HG03439 (cell line): Measurements from ENCODE around the gene MED16.
"Not testable (repeated sequence)": the region's sequence is repeated elsewhere in the genome, so short reads cannot be mapped to it uniquely, and the experiment has no call there.

ENCODE experiments used
- ATAC-seq: cut with Tn5 transposase; IDR thresholded peaks from one replicate; pipeline ENCODE4 v1.9.1; 2021; ENCODE audit warnings: mild to moderate bottlenecking, moderate library complexity; ENCODE audit not compliant: unreplicated experiment

MED16 gene

DNA sequence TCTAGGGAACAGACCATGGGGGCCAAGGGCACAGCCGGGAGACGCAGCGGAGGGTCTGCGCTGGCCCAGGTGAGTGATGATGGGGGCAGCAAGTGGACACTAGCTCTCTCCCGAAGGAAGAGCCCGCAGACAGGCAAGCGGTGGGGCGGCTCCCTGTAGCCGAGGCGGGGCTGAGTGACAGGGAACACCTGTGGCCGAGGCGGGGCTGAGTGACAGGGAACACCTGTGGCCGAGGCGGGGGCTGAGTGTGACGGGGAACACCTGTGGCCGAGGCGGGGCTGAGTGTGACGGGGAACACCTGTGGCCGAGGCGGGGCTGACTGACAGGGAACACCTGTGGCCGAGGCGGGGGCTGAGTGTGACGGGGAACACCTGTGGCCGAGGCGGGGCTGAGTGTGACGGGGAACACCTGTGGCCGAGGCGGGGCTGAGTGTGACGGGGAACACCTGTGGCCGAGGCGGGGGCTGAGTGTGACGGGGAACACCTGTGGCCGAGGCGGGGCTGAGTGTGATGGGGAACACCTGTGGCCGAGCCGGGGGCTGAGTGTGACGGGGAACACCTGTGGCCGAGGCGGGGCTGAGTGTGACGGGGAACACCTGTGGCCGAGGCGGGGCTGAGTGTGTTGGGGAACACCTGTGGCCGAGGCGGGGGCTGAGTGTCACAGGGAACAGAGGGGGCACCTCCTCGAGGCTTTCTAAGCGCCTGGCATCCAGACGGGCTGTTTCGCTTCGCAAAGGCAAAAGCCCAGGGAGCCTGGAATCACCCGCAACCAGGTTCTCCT, 1.4 kb downstream of the MED16 start:
- ATAC-seq = not testable (repeated sequence)

DNA sequence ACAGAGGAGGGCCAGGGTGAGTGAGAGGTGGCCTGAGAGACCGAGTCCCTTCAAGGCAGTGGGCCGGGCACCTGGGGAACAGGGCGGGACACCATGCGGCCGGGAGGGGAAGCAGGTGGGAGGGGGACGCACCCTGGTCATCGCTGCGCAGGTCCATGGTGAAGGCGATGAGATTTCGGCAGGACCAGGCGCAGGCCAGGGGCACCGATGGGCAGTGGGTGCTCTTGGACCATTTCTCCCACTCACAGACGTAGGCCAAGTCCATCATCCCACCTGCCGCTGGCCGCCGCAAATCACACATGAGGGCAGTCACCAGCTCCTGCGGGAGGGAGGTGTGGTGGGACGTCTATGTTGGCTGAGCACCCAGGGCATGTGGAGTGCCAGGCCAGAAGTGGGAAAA, 2.2 kb downstream of the MED16 start:
- ATAC-seq = no peak

DNA sequence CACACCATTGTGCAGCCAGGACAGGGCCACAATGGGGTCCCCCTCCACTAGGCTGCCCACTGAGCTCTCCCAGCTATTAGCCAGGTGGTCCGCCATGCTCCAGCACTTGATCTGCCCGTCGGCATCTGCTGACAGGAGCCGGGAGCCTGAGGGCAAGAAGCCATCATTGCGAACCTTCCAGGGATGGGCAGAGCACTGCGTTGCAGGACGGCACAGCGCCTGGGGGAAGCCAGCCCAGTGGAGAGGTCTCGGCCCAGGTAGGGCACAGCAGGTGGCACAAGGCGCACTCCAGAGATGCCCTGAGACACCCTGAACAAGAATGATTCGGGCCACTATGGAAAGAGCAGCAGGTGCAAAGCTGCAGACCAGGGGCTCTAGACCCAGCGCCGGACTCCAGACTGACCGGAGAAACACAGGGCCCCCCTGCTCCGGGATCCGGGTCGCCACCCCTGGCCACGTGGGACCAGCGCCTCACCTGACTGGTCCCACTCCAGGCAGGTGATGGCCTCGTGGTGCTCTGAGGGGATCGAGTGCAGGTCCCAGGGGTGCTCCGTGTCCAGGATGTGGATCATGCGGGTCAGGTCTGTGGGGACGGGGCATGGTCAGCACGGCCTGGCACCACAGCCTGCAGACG, 3.2 kb downstream of the MED16 start:
- no peak for ATAC-seq

DNA sequence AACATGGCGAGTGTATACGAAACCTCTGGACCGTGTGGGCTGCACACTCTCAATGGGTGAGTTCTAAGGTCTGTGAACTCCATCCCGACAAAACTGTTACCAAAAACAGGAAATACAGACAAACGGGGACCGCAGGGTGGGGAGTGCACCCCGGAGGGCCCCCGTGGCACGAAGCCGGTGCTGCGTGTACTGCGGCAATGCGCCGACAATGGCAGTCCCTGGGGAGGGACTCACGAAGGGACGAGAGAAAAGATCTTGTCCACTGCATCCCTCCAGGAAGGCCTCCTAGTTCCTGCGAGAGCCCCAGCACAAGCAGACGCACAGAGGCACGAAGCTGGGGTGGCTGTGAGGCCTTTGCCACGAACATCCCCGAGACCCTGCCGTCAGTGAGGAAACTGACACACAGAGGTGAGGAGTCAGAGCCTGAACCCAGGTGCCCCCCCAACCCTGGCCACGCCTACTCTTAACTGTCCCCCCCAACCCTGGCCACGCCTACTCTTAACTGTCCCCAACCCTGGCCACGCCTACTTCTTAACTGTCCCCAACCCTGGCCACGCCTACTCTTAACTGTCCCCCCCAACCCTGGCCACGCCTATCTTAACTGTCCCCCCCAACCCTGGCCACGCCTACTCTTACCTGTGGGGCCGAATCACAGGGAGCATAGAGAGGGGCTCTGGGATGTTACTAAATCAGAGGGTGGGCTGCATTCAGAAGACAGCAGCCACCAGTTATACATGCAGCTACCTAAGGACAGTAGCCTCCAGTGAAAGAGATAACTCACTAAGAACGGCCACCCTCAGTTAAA, 4.2 kb downstream of the MED16 start:
- no peak for ATAC-seq

DNA sequence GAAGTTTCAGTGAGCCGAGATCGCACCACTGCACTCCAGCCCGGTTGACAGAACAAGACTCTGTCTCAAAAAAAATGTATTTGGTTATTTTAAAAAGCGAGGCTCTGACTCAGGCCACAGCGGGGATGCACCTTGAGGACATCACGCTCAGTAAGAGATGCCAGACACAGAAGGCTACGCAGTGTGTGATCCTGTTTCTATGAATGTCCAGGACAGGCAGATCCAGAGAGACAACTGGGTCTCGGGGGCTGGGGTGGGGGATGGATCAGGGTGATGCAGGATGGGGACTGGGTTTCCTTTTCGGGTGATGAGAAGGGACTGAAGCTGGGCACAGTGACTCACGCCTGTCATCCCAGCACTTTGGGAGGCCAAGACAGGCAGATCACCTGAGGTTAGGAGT, 5.4 kb downstream of the MED16 start:
- no peak for ATAC-seq

DNA sequence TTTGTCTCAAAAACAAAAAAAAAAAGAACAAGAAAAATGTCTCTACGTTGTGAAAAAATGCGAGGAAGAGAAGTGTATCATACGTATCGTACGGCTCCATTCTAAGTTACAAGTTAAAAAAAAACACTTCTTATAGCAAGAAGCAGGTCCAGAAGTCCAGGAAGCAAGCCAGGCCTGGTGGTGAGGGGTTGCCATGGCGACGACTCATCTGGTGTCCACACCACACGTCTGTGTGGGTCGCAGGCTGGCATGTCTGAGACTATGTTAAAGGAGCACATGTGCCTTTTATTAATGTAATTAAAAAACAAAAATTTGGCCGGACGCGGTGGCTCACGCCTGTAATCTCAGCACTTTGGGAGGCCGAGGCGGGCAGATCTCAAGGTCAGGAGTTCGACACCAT, 5.9 kb downstream of the MED16 start:
- no peak for ATAC-seq

DNA sequence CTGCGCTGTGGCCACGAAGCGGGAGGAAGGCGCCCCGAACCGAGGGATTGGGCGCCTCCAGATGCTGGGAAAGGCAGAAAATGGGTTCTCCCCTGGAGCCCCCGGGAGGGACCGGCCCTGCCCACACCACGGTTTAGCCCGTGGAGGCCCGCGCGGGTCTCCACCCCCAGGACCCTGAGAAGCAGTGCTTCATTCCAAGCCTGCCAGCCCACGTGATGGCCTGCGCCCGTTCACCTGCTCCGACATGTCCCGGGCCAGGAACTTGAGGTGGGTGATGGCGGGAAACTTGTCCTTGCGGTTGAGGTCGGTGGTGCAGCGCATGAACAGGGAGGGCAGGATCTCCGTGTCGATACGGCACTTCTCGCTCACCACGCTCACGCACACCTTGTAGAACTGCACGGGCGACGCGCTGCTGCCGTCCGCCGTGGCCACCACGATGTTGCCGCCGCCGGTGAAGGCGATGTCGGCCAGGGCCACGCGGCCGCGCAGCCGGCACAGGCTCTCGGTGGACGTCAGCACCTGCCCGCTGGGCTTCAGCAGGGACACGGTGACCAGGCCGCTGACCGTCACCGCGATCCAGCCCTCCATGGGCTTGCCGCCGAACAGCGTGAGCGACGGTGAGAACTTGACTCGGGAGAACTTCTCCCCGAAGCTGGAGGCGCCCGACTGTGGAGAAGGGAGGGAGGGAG, 7.3 kb downstream of the MED16 start:
- no peak for ATAC-seq

DNA sequence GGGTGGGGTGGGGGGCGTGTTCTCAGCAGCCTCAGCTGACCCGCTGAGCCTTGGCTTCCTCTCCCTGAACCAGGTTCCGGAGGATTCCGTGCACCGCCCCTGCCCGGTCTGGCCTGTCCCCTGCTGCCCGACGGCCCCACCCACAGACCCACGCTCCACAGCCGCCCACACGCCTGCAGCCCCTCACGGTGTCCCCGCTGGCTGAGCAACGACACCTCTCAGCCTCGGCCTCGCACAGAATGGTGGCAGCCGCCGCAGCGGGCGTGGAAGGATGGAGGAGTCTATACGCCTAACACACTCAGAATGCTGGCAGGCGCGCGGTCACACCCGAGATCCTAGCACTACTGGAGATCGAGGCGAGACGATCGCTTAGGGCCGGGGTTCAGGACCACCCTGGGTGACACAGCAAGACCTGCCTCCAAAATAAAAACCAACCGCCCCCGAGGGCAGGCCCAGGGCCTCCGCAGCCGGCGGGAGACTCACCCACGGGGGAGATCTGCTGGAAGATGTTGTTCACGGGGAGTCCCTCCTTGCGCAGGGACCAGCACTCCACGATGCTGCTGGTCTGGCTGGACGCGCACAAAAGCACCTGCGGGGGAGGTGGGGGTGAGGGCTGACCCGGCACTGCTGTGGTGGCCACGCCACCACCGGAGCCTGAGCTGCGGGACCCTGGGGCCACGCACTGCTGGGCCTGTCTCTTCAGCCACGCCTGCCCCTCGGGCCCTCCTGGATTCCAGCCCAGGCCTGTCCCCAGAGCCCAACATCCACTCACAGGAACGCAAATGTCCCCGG, 8.4 kb downstream of the MED16 start:
- no peak for ATAC-seq

DNA sequence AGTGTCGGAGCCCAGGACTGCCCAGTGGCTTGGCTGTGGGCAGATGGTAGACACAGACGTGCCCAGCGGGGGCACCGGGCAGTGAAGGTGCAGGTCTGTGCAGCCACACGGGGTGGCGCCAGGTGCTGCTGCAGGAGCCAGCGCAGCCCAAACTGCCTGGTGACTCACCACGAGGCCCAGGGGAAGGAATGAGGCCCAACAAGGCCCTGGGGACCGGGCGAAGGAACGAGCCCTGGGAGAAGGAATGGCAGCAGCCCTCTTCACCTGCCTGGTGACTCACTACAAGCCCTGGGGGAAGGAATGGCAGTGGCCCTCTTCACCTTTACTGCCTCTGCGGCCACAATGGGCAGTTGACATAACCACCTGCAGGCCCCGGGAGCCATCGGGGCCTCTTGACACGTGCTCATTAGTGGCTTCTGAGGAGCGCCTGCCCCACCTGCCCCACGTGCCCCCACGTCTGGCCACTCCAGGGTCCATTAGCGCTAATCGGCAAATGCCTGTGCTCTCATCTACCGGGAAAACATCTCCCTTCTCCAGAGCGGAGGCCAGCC, 9.3 kb downstream of the MED16 start:
- ATAC-seq = no peak

DNA sequence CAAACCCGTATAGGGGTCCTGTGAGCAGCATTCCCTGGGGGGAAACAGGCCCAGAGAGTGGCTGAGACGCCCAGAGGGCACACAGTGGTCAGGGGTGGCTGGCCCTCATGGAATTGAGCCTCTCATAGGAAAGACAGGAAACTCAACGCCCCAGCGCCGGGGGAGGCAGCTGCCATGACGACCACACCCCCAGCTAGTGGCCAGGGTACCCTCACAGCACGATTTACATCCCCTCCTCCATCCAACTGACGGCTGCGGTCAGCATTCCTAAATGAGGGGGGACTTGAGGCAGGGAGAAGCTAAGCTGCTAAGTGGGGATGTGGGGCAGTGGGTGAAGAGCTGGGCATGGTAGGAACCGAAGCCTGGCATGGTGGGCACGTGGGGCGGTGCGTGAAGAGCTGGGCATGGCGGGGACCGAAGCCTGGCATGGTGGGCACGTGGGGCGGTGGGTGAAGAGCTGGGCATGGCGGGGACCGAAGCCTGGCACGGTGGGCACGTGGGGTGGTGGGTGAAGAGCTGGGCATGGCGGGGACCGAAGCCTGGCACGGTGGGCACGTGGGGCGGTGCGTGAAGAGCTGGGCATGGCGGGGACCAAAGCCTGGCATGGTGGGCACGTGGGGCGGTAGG, 10.0 kb downstream of the MED16 start:
- no peak for ATAC-seq

DNA sequence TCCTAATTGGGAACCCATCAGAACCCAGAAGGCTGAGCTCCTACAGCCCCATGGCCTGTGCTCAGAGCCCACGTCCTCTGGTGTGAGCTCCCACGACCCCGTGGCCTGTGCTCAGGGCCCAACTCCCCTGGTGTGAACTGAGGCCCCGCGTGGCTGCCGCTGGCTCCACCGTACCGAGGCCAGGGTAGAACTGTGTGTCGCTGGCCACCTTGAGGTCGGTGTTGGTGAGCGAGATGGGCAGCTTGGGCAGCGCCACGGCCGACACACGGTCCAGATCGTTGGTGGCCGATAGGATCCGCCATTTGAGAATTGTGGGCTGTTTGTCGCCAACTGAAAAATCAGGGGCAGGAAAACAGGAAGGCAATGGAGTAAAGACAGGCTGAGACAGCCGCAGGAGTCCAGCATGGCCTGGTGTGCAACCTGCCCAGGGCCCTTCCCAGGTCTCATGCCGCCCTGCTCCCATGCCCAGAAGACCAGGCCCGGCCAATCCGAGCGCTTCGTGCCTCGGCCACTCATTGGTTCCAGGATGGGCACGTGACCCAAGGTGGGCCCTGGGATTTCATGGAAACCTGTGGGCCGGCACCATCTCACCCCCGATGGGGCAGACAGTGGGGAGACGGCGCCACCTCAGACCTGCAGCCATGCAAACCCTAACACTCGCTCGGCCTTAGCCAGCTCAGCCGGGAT, 11.5 kb downstream of the MED16 start:
- no peak for ATAC-seq

DNA sequence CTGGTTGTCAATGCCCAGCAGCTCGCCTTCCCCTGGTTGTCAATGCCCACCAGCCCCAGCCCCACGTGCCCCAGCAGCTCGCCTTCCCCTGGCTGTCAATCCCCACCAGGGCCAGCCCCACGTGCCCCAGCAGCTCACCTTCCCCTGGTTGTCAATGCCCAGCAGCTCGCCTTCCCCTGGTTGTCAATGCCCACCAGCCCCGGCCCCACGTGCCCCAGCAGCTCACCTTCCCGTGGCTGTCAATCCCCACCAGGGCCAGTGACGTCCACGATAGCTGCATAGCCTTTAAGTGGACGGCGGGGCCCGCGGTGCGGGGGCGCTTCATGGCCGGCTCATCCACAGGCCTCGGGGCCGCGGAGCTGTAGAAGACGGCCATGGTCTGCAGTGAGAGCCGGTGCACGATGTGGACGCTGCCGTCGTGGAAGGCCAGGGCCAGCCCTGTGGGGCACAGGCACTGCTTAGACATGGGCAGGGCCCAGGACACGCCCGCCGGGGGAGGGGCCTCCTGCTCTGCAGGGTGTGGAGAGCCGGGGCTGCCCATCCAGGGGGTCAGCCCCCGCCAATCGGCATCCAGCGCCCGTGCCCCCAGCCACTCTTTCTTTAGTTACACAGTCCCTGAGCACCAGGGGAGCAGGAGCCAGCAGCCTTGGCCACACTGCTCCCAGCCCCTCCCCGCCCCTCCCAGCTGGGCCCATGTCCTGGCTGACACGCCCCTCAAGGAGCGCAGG, 13.1 kb downstream of the MED16 start:
- no peak for ATAC-seq

DNA sequence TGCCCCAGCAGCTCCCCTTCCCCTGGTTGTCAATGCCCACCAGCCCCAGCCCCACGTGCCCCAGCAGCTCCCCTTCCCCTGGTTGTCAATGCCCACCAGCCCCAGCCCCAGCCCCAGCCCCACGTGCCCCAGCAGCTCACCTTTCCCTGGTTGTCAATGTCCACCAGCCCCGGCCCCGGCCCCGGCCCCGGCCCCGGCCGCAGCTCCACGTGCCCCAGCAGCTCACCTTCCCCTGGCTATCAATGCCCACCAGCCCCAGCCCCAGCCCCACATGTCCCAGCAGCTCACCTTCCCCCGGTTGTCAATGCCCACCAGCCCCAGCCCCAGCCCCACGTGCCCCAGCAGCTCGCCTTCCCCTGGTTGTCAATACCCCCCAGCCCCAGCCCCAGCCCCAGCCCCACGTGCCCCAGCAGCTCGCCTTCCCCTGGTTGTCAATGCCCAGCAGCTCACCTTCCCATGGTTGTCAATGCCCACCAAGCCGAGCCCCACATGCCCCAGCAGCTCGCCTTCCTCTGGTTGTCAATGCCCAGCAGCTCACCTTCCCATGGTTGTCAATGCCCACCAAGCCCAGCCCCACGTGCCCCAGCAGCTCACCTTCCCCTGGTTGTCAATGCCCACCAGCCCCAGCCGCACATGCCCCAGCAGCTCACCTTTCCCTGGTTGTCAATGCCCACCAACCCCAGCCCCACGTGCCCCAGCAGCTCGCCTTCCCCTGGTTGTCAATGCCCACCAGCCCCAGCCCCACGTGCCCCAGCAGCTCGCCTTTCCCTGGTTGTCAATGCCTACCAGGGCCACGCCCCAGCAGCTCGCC, 14.0 kb downstream of the MED16 start:
- not testable (repeated sequence) for ATAC-seq

DNA sequence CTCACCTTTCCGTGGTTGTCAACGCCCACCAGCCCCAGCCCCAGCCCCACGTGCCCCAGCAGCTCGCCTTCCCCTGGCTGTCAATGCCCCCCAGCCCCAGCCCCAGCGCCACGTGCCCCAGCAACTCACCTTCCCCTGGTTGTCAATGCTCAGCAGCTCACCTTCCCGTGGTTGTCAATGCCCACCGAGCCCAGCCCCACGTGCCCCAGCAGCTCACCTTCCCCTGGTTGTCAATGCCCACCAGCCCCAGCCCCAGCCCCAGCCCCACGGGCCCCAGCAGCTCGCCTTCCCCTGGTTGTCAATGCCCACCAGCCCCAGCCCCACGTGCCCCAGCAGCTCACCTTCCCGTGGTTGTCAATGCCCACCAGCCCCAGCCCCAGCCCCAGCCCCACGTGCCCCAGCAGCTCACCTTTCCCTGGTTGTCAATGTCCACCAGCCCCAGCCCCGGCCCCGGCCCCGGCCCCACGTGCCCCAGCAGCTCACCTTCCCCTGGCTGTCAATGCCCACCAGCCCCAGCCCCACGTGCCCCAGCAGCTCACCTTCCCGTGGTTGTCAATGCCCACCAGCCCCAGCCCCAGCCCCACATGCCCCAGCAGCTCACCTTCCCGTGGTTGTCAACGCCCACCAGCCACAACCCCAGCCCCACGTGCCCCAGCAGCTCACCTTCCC, 14.9 kb downstream of the MED16 start:
- ATAC-seq = not testable (repeated sequence)

DNA sequence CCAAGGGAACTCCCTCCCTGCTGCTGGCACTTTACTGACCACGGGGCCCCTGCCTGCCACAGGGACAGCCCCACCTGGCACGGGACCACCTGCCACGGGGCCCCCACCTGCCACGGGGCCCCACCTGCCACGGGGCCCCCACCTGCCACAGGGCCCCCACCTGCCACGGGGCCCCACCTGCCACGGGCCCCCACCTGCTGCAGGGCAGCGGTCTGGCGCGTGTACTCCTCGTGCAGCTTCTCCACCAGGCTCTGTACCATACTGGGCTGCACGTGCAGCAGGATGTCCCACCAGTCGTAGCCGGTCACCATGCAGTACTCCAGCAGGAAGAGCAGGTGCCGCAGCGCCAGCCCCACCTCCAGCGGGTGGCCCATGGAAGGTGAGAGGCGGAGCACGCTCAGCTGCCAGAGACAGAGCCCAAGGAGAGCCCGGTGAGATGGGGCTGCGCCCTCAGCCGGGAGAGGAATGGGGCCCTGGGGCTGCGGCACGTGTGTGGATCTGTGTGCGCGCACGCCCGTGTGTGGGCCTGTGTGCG, 16.1 kb downstream of the MED16 start:
- no peak for ATAC-seq

DNA sequence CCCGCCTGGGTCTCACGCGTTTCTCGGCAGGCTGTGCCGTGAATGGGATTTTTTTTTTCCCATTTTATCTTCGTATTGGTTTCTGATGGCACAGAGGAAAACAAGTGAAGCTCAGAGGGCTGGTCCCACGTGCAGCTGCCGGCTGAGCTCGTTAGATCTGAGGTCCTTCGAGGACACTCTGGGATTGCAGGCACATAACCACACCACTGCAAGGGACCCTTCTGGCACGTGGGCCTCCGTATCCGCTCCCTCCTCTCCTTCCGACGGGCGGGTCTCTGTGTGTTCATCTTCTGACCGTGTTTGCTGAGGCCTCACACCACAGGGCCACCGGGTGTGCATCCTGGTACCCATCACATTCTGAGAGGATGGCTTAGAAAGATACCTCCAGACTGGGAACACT, 16.9 kb downstream of the MED16 start:
- no peak for ATAC-seq
